GM19043 (cell line): ENCODE data around the gene ZBED1.
A peak's percentile ranks its signal among the peaks of the same experiment; 100 is the strongest.
"Not testable (repeated sequence)": the region's sequence is repeated elsewhere in the genome, so short reads cannot be mapped to it uniquely, and the experiment has no call there.

Source experiments
- ATAC-seq: cut with Tn5 transposase; IDR thresholded peaks from one replicate; pipeline ENCODE4 v1.9.1; 2021; ENCODE audit warnings: low read depth; ENCODE audit not compliant: unreplicated experiment

ZBED1 gene

GRCh38 chrX:2520539-2520938, 19.8 kb upstream of the ZBED1 start:
- ATAC-seq = no peak

GRCh38 chrX:2519638-2520037, 18.9 kb upstream of the ZBED1 start:
- not testable (repeated sequence) for ATAC-seq

- peak; percentile 0 for ATAC-seq
These were observed 16.3 kb upstream of the ZBED1 start for GRCh38 chrX:2517055-2517454.

- peak; percentile 39 for ATAC-seq
These were observed 15.8 kb upstream of the ZBED1 start for GRCh38 chrX:2516623-2517022.

GRCh38 chrX:2514131-2514530, 13.4 kb upstream of the ZBED1 start:
- no peak for ATAC-seq

GRCh38 chrX:2513121-2513664, 12.4 kb upstream of the ZBED1 start:
- no peak for ATAC-seq

GRCh38 chrX:2512501-2512900, 11.7 kb upstream of the ZBED1 start:
- no peak for ATAC-seq

- no peak for ATAC-seq
These were observed 10.6 kb upstream of the ZBED1 start for GRCh38 chrX:2511326-2511725.

- ATAC-seq = no peak
These were observed 8.0 kb upstream of the ZBED1 start for GRCh38 chrX:2508648-2509335.

- ATAC-seq = no peak
These were observed 7.3 kb upstream of the ZBED1 start for GRCh38 chrX:2507904-2508627.

GRCh38 chrX:2507196-2507595, 6.4 kb upstream of the ZBED1 start:
- no peak for ATAC-seq

- ATAC-seq = not testable (repeated sequence)
These were observed 4.6 kb upstream of the ZBED1 start for GRCh38 chrX:2505341-2505740.

- ATAC-seq = no peak
These were observed 4.0 kb upstream of the ZBED1 start for GRCh38 chrX:2504706-2505332.

- no peak for ATAC-seq
These were observed 3.1 kb upstream of the ZBED1 start for GRCh38 chrX:2503591-2504500.

- no peak for ATAC-seq
These were observed 2.1 kb upstream of the ZBED1 start for GRCh38 chrX:2502668-2503519.

- no peak for ATAC-seq
These were observed 1.4 kb upstream of the ZBED1 start for GRCh38 chrX:2502120-2502667.

- ATAC-seq = no peak
These were observed 855 bp upstream of the ZBED1 start for GRCh38 chrX:2501559-2502102.

- peak; percentile 40 for ATAC-seq
These were observed 529 bp downstream of the ZBED1 start for GRCh38 chrX:2500091-2500802.
